Inflammatory macrophage (primary cell): ENCODE measurements around the gene ATMIN.

Experiments
- DNase-seq, 2 donors: peaks; one replicate each; pipeline ENCODE4 v3.0.0-alpha.2; 2020 to 2022

Gene ATMIN

DNA sequence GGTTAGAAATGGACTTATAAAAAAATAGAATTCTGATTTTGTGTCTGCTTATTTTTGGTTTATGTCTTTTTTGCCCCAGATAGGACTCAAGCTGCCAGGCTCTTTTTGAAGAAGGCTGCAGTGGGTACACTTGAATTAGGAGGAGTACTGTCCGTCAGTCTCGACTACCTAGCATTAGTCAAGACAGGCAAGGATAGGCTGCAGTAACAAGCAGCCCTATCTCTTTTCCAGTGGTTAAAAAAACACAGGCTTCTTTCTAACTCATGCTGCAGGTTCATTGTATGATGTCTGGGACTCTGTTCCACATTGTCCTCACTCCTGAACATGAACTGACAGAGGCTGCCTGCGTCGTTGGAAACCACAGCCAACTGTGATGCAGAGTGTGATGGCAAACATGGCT is 33.4 kb downstream of the ATMIN start:
- no peak for DNase-seq

DNA sequence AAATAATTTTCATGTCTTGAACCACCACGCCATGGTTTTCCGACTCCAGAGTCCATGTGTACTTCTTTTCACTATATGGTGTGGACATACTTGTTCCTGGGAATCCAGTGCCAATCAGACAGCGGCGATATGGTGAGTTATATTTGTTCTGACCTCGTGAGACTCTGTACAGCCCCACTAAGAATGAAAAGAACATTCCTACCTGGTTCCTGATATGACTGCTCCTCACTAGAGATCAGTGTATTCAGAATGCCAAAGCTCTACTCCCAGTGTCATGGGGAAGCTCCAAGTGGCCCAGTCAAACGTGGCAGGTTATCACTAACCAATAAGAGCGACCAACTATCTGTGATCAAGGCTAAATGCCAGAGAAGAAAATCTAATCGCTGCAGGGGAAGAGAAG is 35.3 kb downstream of the ATMIN start:
- no peak for DNase-seq

GRCh38 chr16:81071805-81072204 is 36.2 kb downstream of the ATMIN start:
- peak; percentile 58 to 81 for DNase-seq

- no peak for DNase-seq
Observed at GRCh38 chr16:81073560-81074330, 38.1 kb downstream of the ATMIN start.

DNA sequence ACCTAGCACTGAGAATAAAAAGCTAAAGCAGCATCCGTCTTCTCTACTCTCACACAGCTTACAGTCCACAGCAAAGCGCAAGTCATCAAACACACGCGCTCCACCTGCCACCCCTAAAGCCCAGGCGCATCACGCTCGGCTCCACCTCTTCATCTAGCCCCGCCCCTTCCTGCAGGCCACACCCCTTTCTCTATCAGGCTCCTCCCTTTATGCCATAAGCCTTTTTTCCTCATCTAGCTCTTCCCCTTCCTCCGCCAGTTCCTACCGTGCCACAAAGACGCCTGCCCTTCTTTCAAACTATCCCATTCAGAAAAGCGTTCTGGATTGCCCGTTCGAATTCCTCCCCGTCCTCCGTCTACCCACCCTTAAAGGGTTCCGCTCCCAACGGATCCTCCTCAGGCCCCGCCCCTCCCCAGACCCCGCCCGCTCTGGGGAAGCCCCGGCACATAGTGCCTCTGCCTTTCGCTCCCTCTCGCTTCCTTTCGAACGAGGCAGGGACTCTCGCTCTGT is 41.0 kb downstream of the ATMIN start:
- peak; percentile 82 to 85 for DNase-seq

GRCh38 chr16:81077076-81077940 is 41.7 kb downstream of the ATMIN start, which contains the start of gene C16orf46:
C16orf46 (minus strand) TSS chr16:81077238; CDS start chr16:81063955, 13,283 bp downstream.
- DNase-seq = peak; percentile 97 to 98

DNA sequence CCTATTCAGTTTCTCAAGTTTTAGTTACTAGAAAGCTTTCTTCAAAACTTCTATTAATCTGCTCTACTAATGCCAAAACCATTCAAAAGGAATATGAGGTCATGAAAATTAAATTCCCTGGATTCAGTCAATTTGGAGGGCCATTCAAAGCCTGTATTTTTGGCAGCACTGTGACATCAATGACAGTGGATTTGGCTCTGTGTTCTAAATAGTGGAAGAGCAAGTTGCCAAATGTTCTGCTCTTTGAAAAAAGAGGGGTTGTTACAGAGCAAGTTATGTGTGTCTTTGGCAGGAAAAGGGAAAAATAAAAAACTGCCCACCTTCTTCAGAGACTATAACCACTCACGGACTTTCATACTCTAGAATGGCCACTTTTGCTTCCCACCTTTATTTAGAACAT is 44.6 kb downstream of the ATMIN start:
- no peak for DNase-seq

DNA sequence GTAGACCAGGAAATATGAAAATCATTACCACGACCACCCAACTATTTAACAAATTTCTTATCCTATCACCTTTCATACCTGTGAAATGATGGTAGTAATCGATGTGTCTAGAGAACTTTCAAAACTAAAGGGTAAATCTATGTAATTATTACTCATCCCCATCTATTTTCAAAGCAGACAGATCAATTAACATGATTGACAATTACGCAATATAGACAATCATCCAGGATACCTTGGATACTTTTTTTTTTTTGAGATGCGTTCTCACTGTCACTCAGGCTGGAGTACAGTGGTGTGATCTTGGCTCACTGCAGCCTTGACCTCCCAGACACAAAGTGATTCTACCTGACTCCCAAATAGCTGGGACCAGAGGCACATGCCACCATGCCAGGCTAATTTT is 45.4 kb downstream of the ATMIN start:
- no peak for DNase-seq

DNA sequence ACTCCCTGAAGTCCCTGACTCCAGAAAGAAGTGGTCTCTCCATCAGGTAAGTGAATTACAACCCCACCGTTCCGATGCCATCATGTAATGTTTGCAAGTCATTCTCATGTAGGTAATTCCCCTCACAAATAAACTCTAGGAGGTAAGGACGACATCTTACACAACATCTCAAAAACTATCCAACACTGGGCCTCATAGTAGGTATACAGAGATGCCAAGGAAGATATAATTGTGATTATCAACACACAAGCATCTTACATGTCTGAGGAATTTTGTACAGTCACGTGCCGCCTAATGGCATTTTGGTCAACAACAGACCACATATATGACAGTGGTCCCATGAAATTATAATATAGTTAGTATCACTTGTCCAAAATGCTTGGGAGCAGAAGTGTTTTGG is 53.2 kb downstream of the ATMIN start:
- DNase-seq = no peak

DNA sequence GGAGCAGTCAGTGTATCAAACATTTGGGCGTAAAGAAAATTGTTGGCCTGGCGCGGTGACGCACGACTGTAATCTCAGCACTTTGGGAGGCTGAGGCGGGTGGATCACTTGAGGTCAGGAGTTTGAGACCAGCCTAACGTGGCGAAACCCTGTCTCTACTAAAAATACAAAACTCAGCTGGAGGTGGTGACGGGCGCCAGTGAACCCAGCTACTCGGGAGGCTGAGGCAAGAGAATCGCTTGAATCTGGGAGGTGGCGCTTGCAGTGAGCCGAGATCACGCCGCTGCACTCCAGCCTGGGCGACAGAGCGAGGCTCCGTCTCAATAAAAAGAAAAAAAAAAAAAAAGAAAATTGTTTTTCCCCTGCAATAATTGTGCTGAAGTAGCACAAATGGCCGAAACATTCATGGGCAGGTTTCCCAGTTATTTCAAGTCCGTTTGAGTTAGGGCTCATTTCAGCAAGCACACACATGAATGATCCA is 59.2 kb downstream of the ATMIN start:
- DNase-seq = no peak

GRCh38 chr16:81095653-81095952 is 60.0 kb downstream of the ATMIN start:
- no peak for DNase-seq

GRCh38 chr16:81095953-81096714 is 60.5 kb downstream of the ATMIN start, which contains the start of gene GCSH:
GCSH (minus strand) TSS chr16:81096395; CDS start chr16:81096278, 117 bp downstream.
- DNase-seq = peak; percentile 98 to 99

DNA sequence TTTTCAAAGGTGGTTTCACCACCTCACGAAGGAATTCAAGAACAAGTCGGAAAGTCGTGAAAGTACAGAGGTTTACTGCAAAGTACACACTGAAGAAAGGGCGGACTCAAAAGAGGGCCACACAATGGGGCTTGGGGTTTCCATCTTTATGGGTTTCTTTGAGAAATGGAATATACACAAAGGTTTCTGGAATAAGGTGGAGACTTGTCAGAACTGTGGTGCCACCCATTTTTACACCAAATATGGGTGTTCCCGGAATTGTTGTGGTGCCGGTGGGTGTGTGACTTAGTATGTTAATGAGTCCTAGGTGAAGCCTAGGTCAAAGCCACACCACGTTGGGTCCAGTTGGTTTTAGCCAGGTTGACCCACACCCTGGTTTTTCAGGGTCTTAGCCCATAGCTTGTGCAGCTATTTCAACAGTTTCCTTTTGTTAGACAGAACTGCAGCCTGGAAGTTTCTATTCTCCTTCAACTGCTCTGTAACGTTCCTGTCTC is 61.1 kb downstream of the ATMIN start:
- no peak for DNase-seq
